Muscle of leg (tissue), 11 donors: ENCODE data around the gene TTC24. TPM values are rescaled to one million over a fixed set of nuclear protein-coding genes. Genes with fewer than 3 reads are reported as not detected.

Experiments
- DNase-seq: peaks from one replicate; pipeline ENCODE4 v3.0.0; 2013
- H3K27ac ChIP-seq: one replicate; pipeline ENCODE4 v1.5.1; 2013; ENCODE audit warnings: mild to moderate bottlenecking, low read length, control low read depth
- H3K27me3 ChIP-seq: one replicate; pipeline ENCODE4 v1.6.1; 2013; ENCODE audit warnings: low read length; ENCODE audit not compliant: control insufficient read depth, insufficient read depth
- H3K36me3 ChIP-seq: one replicate; pipeline ENCODE4 v1.6.1; 2013; ENCODE audit warnings: low read length; ENCODE audit not compliant: control insufficient read depth, insufficient read depth
- H3K4me1 ChIP-seq: one replicate; pipeline ENCODE4 v1.6.1; 2013; ENCODE audit warnings: low read length; ENCODE audit not compliant: control insufficient read depth, insufficient read depth
- H3K4me3 ChIP-seq: one replicate; pipeline ENCODE4 v1.5.1; 2013; ENCODE audit warnings: low read length, control low read depth
- H3K9me3 ChIP-seq: replicated peaks from 2 replicates; pipeline ENCODE4 v1.6.1; 2013; ENCODE audit warnings: low read depth, low read length; ENCODE audit not compliant: control insufficient read depth
- WGBS: methylation state at CpG from one replicate; pipeline ENCODE4 v1.1.5; 2013; ENCODE audit warnings: missing lambda C conversion rate; ENCODE audit not compliant: insufficient coverage; 5-methylcytosine and 5-hydroxymethylcytosine counted together
- polyA plus RNA-seq, 8 donors: library from polyadenylated mRNA; unstranded; fragments of 120-200 nt; gene quantifications; one replicate each; pipeline versions ENCODE4 v1.2.1 to v1.2.3, GENCODE V29; 2013; ENCODE audit warnings: inconsistent platforms in 1 of 8, low replicate concordance in 1 of 8; ENCODE audit not compliant: insufficient read length in 8 of 8, insufficient read depth in 1 of 8
- total RNA-seq: library from RNA; stranded (reverse); fragments of 120-200 nt; gene quantifications from one replicate; pipeline ENCODE4 v1.2.4, GENCODE V29; 2013

TTC24 gene
- total and polyA plus RNA-seq, 9 donors: 0.05 to 0.61 (median 0.20) TPM

- Histone ChIP-seq H3K27ac (no peak overlapping the region), H3K4me1 (peaks cover 8% of the 10 kb centered on the region), H3K9me3 (no peaks in the 10 kb centered on the region), H3K36me3 (peaks cover 5% of the 10 kb centered on the region), H3K27me3 (peaks cover 9% of the 10 kb centered on the region), H3K4me3 (peak overlapping the region; percentile 51)
- DNase-seq: peak; percentile 71
- no CpG with 5 or more reads among the region's 4 CpGs for WGBS
Observed at GRCh38 chr1:156571261-156571852, 8.2 kb upstream of the TTC24 start.

- 0% methylated on average over 38 of the region's 38 CpGs for WGBS
- Histone ChIP-seq H3K9me3 (no peaks in the 10 kb centered on the region), H3K27ac (no peak within 1 kb of the TSS), H3K36me3 (peaks cover 5% of the 10 kb centered on the region), H3K27me3 (peaks cover 9% of the 10 kb centered on the region), H3K4me3 (peak within 1 kb of the TSS; percentile 51), H3K4me1 (peaks cover 8% of the 10 kb centered on the region)
- peak; percentile 91 for DNase-seq
Observed at GRCh38 chr1:156571919-156572662, 7.4 kb upstream of the TTC24 start, which contains the start of gene IQGAP3. Gene IQGAP3, minus strand, starts transcription at chr1:156572565. Its CDS starts 36 bp downstream, at chr1:156572529.

- Histone ChIP-seq H3K4me1 (peaks cover 8% of the 10 kb centered on the region), H3K4me3 (peak overlapping the region; percentile 51), H3K27ac (no peak overlapping the region), H3K36me3 (no peaks in the 10 kb centered on the region), H3K27me3 (peaks cover 9% of the 10 kb centered on the region), H3K9me3 (no peaks in the 10 kb centered on the region)
- 26% methylated on average over 7 of the region's 10 CpGs for WGBS
- no peak for DNase-seq
Observed at GRCh38 chr1:156572663-156573018, 6.9 kb upstream of the TTC24 start.

GRCh38 chr1:156574039-156574633, 5.4 kb upstream of the TTC24 start:
- WGBS: no CpG with 5 or more reads among the region's 2 CpGs
- Histone ChIP-seq H3K36me3 (no peaks in the 10 kb centered on the region), H3K27me3 (peaks cover 9% of the 10 kb centered on the region), H3K27ac (no peak overlapping the region), H3K4me1 (peaks cover 8% of the 10 kb centered on the region), H3K9me3 (no peaks in the 10 kb centered on the region), H3K4me3 (no peak overlapping the region)
- DNase-seq: no peak

- no peaks in the 10 kb centered on the region for H3K36me3 ChIP-seq
- H3K4me3 ChIP-seq: no peak overlapping the region
- no peak overlapping the region for H3K27ac ChIP-seq
- 59% methylated on average over 2 of the region's 3 CpGs for WGBS
- peaks cover 6% of the 10 kb centered on the region for H3K4me1 ChIP-seq
- no peak for DNase-seq
- H3K9me3 ChIP-seq: no peaks in the 10 kb centered on the region
- H3K27me3 ChIP-seq: peaks cover 9% of the 10 kb centered on the region
Observed at GRCh38 chr1:156577550-156577949, 2.0 kb upstream of the TTC24 start.

- DNase-seq: no peak
- H3K27ac ChIP-seq: no peak overlapping the region
- peaks cover 9% of the 10 kb centered on the region for H3K27me3 ChIP-seq
- peaks cover 5% of the 10 kb centered on the region for H3K4me1 ChIP-seq
- WGBS: no CpG with 5 or more reads among the region's 7 CpGs
- no peak overlapping the region for H3K4me3 ChIP-seq
- H3K36me3 ChIP-seq: no peaks in the 10 kb centered on the region
- no peaks in the 10 kb centered on the region for H3K9me3 ChIP-seq
Observed at GRCh38 chr1:156578055-156578454, 1.5 kb upstream of the TTC24 start.

- 76% methylated on average over 19 of the region's 21 CpGs for WGBS
- DNase-seq: no peak
- H3K4me3 ChIP-seq: no peak overlapping the region
Observed at GRCh38 chr1:156581661-156582387, 2.3 kb downstream of the TTC24 start.

GRCh38 chr1:156582388-156583017, 3.0 kb downstream of the TTC24 start:
- DNase-seq: no peak
- 56% methylated on average over 4 of the region's 9 CpGs for WGBS
- H3K4me1 ChIP-seq: peaks cover 5% of the 10 kb centered on the region
- H3K27me3 ChIP-seq: peaks cover 10% of the 10 kb centered on the region
- no peaks in the 10 kb centered on the region for H3K9me3 ChIP-seq
- H3K27ac ChIP-seq: no peak overlapping the region
- H3K4me3 ChIP-seq: no peak overlapping the region
- H3K36me3 ChIP-seq: no peaks in the 10 kb centered on the region

More at GRCh38 chr1:156581661-156582387, 2.3 kb downstream of the TTC24 start:
- peaks cover 5% of the 10 kb centered on the region for H3K4me1 ChIP-seq
- H3K9me3 ChIP-seq: no peaks in the 10 kb centered on the region
- no peak overlapping the region for H3K27ac ChIP-seq
- peaks cover 10% of the 10 kb centered on the region for H3K27me3 ChIP-seq
- H3K36me3 ChIP-seq: no peaks in the 10 kb centered on the region

- no peak overlapping the region for H3K27ac ChIP-seq
- no peak overlapping the region for H3K4me3 ChIP-seq
- 52% methylated on average over 10 of the region's 20 CpGs for WGBS
- H3K9me3 ChIP-seq: no peaks in the 10 kb centered on the region
- H3K36me3 ChIP-seq: no peaks in the 10 kb centered on the region
- H3K27me3 ChIP-seq: peaks cover 10% of the 10 kb centered on the region
- H3K4me1 ChIP-seq: peaks cover 5% of the 10 kb centered on the region
- DNase-seq: peak; percentile 85
Observed at GRCh38 chr1:156583821-156584622, 4.5 kb downstream of the TTC24 start.
